Activated CD8-positive, alpha-beta memory T cell treated with anti-CD3 and anti-CD28 coated beads for 24 hours (primary cell): ENCODE data around the gene GSPT1.
"Not testable (repeated sequence)": the region's sequence is repeated elsewhere in the genome, so short reads cannot be mapped to it uniquely, and the experiment has no call there.

ENCODE experiments used
- DNase-seq: peaks from one replicate; pipeline ENCODE4 v3.0.0-alpha.2; 2020

The GSPT1 gene

DNA sequence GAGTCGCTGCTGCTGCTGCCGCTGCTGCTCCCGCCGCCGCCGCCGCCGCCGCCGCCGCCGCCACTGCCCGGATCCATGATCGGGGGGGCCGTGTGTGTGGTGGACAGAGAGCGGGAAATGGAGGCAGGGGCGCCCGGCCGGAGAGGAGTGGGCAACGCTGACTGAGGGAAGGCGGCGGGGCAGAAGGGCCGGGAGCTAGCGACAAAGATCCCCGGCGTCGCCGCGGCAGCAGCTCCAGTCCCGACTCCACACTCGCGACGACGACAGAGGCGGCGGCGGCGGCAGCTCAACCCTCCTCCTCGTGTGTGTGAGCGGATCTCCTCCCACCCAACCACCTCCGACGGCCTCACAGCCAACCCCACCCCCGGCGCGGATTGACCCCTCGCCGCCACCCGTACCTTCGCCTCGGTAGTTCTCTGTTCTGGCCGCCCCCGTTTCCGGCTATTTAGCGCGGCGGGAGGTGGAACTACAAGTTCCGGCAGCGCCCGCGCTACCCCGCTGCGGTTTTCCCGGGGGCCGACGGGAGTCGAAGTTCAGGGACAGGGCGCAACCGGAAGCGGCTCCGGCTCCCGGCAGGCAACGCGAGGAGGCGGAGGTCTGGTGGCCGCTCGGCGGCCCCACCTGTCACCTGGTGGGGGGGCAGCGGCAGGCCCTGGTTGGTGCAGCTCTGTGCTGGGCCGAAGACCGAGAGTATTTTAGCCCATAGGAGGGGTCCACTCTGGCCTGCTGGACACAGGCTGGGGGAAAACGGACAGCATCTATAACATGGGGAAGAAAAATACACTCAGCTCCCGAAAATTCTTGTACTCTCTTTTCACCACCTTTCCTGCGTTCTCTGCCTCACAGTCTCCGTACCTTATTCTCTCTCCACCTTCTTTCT is at the start of gene GSPT1:
TSS of gene GSPT1 (minus strand) at position 313 of the 880 bp plus-strand sequence. CDS start at position 77, 236 bp downstream.
- peak; percentile 99 for DNase-seq

DNA sequence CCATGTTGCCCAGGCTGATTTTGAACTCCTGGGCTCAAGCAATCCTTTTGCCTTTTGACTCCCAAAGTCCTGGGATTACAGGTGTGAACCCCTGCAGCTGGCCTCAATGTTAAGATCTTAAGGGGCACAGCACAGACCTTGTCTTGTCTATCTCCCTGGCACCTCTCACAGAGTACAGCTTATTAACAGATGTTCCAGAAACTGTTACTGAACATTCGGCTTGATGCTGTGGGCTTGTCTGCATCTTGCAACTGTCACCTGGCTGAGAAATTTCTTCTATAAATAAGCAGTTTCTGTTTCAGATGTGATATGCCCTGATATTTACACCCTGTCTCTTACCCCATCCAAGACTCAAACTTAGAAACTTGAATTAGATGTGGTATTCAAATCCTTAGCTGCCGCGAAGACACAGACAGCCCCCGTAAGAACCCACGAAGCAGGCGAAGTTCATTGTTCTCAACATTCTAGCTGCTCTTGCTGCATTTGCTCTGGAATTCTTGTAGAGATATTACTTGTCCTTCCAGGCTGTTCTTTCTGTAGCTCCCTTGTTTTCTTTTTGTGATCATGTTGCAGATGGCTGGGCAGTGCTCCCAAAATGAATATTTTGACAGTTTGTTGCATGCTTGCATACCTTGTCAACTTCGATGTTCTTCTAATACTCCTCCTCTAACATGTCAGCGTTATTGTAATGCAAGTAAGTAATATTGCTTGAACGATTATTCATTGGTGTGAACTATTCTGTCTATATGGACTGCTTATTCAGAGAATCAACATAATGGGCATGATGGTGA is 49.2 kb upstream of the GSPT1 start, which contains the start of gene TNFRSF17:
TSS of gene TNFRSF17 (plus strand) at position 450 of the 791 bp plus-strand sequence. CDS start at position 565, 115 bp downstream.
- no peak for DNase-seq

DNA sequence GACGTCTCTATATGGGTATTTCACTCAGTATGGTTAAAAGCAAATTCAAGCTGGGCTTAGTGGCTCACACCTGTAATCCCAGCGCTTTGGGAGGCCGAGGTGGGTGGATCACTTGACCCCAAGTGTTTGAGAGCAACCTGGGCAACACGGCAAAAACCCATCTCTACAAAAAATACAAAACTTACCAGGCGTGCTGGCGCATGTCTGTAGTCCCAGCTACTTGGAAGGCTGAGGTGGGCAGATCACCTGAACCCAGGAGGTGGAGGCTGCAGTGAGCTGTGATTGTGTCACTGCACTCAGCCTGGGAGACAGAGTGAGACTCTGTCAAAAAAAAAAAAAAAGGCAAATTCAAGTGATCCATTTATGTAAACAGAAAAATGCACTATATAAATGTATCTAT is 48.0 kb upstream of the GSPT1 start:
- no peak for DNase-seq

DNA sequence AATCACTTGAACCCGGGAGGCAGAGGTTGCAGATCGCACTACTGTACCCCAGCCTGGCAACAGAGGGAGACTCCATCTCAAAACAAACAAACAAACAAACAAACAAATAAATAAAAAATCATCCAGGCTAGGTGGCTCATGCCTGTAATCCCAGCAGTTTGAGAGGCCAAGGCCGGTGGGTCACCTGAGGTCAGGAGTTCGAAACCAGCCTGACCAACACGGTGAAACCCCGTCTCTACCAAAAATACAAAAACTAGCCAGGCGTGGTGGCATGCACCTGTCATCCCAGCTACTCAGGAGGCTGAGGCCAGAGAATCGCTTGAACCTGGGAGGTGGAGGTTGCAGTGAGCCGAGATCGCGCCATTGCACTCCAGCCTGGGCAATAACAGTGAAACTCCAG is 47.2 kb upstream of the GSPT1 start:
- DNase-seq, result not testable (repeated sequence)

DNA sequence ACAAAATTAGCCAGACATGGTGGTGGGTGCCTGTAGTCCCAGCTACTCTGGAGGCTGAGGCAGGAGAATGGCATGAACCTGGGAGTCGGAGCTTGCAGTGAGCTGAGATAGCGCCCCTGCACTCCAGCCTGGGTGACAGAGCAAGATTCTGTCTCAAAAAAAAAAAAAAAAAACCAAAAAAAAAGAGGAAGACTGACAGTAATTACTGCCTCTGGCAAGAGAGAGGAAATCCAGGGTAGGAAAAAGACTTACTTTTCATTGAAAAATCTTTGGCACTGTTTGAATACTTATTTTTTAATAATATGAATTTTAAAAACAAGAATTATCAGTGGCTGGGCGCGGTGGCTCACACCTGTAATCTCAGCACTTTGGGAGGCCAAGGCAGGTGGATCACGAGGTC is 46.7 kb upstream of the GSPT1 start:
- not testable (repeated sequence) for DNase-seq

DNA sequence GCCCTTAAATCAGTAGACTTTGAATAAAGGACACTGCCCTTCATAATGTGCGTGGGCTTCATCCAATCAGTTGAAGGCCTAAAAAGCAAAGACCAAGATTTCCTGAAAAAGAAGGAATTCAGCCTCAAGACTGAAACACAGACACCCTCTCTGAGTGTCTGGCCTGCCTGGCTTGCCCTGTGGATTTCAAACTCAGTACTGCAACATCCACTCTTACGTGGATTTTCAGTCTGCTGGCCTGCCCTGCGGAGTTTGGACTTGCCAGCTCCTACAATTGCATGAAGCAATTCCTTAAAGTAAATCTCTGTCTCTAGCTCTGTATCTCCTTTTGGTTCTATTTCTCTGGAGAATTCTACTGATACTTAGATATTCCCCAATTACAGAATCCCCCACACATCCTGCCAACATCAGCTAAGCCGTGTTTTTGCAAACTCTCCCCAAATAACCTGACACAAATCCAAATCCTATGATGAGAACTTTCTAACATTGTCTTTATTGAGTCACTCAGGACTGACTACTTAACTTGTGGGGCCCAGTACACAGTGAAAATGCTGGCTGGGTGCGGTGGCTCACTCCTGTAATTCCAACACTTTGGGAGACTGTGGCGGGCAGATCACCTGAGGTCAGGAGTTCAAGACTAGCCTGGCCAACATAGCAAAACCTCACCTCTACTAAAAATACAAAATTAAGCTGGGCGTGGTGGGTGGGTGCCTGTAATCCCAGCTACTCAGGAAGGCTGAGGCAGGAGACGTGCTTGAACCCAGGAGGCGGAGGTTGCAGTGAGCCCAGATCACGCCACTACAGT is 42.0 kb upstream of the GSPT1 start:
- DNase-seq, result no peak

DNA sequence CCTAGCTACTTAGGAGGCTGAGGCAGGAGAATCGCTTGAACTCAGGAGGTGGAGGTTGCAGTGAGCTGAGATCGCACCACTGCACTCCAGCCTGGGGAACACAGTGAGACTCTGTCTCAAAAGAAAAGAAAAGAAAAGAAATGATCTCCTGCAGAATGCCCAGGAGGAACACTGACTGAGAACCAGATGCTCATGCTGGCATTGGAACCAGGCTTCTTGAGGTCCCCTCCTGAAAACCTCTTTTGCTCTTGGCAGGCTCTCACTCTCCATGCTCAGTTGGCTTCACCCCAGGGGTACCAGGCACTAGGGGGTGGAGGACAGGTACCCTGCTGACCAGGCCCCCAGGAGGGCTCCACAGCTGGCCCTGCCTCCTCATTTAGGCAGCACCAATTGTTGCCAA is 40.8 kb upstream of the GSPT1 start:
- no peak for DNase-seq

DNA sequence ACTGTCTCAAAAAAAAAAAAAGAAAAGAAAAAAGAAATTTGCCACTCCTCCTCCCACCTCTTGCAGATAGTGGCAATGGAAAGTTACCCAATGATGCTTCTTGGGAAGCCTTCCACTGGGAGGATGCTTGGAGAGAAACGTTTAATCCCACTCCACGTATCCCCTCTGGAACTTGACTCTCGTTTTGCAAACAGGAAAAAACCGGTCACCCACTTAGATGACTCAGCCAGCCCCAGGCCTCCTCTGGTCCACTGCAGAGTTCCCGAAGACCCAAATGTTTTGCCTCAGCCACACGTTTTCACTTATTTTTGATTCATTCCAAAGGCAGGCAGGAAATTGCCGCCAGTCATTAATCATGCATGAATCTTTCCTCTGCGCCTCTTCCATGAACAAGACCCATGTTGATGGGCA is 40.0 kb upstream of the GSPT1 start:
- no peak for DNase-seq

DNA sequence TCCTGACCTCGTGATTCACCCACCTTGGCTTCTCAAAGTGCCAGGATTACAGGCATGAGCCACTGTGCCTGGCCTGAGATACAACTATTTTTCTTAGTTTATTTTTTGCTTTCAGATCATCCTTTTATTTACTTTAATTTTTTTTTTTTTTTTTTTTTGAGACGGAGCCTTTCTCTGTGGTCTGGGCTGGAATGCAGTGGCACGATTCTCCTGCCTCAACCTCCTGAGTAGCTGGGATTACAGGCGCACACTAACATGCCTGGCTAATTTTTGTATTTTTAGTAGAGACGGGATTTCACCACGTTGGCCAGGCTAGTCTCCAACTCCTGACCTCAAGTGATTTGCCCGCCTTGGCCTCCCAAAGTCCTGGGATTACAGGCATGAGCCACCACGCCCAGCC is 37.8 kb upstream of the GSPT1 start:
- DNase-seq, result not testable (repeated sequence)

DNA sequence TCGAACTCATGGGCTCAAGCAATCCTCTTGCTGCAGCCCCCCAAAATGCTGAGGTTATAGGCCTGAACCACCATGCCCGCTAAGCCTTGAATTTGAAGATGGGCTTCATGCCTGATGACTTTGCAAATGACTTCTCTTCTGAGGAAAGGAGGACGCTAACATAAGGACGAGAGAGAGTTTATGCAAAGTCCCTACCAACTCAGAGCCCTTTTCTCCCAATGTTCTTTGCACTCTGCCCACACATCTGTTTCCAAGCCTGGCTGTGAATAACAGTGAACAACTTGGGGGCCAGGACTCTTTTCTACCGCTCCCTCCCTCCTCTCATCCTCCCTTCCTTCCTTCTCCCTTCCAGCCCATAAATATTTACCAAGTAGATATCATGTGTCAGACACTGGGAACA is 34.6 kb upstream of the GSPT1 start:
- no peak for DNase-seq

DNA sequence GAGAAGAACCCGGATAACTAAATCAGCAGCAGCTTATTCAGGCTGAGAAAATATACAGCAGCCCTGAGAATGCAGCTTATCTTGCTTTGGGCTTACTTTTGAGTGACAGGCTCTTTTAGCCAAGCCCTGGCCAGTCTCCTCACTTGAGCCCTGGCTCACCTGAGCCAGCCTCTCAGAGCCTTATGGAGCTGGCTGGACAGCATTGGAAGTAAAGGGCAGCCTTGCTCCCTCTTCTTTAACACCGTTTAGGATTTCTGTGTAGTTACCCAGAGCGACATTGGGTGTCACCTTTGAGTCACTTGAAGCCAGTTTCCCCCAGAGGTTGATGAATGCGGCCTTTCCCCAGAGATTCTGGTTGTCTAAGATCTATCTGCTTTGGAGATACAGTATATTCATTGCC is 33.8 kb upstream of the GSPT1 start:
- DNase-seq, result no peak

DNA sequence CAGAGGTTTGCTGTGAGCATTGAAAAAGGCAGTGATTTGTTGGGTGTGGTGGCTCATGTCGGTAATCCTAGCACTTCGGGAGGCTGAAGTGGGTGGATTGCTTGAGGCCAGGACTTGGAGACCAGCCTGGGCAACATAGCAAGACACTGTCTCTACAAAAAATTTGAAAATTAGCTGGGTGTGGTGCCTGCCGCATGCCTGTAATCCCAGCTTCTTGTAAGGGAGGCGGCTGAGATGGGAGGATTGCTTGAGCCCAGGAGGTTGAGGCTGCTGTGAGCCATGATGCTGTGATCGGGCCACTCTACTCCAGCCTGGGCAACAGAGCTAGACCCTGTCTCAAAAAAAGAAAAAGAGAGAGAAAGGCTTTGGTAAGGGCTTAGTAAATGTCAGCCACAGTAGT is 33.1 kb upstream of the GSPT1 start:
- no peak for DNase-seq

DNA sequence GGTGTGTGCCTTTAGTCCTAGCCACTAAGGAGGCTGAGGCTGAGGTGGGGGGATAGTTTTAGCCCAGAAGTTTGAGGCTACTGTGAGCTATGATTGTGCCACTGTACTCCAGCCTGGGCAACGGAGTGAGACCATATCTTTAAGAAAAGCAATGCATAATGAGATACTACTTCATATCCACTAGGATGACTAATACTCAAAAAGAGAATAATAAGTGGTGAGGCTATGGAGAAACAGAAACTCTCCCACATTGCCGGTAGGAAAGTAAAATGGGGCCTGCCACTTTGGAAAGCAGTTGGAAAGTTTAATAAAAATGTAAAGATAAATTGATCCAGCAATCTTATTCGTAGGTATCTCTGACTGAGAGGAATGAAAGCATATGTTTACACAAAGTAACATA is 30.7 kb upstream of the GSPT1 start:
- DNase-seq, result no peak

DNA sequence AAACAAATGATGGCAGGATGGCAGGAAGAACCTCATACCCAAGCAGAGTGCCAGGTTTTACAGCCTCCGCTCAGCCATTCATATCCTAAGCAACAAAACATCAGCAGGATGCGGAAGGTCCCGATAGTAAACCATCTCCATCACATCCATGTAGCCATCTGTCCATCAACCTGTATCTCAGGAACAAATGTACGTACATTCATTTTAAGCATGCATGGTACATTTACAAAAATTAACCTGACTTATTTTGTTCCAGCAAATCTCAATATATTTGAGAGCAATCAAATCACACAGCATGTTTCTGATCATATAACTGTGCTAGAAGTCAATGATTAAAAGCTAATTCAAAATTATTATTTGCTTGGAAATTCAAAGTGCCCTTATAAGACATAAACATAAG is 26.2 kb upstream of the GSPT1 start, which contains the start of gene NPIPB2:
TSS of gene NPIPB2 (minus strand) at position 101 of the 400 bp plus-strand sequence. CDS start at position 101, 0 bp downstream.
- DNase-seq, result not testable (repeated sequence)

DNA sequence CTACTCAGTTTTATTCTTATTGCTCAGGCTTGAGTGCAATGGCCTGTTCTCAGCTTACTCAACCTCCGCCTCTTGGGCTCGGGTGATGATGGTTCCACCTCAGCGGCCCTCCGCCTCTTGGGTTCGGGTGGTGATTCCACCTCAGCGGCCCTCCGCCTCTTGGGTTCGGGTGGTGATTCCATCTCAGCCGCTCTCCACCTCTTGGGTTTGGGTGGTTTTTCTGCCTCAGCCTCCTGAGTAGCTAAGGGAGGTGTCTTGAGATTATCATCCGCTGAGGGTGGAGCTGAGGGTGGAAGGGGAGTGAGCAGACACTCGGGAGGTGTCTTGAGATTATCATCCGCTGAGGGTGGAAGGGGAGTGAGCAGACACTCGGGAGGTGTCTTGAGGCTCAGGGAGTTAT is 11.6 kb upstream of the GSPT1 start:
- DNase-seq, result not testable (repeated sequence)

DNA sequence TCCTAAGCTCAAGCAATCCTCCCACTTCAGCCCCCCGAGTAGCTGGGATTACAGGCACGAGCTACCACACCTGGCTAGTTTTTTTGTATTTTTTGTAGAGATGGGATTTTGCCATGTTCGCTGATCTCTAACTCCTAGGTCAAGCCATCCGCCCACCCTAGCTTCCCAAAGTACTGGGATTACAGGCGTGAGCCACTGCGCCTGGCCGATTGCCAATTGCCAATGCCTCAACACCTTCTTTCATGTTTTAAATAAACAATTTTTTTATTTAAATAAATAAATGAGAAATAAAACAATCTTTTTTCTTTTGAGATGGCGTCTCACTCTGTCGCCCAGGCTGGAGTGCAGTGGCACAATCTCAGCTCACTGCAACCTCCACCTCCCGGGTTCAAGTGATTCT is 8.3 kb upstream of the GSPT1 start:
- not testable (repeated sequence) for DNase-seq

DNA sequence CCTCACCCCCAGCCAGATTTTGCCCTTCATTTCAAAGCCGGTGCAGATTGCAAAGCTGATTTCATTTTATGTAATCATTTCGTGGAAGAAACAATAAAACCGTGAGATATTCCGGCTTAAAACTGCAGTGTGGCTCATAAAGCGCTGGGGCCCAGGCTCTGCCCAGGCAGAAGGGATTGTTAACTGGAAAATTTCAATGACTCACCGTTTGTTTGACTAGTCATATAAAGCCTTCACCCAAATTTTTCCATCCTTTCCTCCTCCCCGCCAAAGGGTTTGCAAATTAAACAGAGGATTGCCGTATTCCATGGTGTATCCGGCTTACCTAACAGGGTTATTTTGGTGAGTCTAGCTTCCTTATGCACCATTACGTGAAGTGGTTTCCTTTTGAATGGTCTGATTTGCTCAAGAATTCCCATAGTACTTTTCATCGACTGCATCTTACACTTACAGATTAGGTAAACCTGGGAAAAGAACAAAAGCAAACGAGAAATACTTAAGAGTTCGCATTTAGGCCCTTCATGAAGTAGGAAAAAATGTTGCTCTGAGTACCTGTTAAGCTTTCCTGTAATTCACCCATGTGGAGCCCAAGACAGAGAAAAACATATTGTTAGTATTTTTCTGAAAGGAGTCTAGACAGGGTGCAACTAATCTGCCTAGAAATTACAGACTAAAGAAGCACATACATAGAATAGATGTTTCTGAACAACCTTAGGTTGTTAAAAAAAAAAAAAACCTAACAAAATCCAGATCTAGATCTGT is 949 bp upstream of the GSPT1 start:
- no peak for DNase-seq

DNA sequence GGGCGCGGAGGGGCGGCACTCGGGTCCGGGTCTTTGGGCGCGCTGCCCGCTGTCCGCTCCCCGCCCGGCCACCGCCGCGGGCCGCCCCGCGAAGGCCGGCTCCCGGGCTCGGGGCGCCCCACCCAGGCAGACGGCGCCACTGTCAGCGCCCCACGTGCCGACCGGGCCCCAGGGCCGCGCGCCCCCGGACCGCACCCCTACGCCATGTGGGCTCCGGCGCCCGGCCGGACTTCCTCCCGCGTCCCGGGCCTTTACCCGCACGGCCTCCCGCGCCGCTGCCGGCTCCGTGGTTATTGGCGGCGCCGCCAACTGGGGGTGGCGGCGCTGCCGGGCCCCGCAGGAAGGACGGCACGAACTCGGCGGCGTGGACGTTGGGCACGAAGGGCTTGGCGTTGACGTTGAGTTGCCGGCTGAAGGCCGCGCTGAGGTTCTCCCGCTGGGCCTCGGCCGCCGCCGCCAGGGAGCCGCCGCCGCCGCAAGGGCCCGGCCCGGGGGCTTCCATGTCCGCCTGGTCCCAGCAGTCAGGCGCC is 577 bp downstream of the GSPT1 start:
- no peak for DNase-seq

DNA sequence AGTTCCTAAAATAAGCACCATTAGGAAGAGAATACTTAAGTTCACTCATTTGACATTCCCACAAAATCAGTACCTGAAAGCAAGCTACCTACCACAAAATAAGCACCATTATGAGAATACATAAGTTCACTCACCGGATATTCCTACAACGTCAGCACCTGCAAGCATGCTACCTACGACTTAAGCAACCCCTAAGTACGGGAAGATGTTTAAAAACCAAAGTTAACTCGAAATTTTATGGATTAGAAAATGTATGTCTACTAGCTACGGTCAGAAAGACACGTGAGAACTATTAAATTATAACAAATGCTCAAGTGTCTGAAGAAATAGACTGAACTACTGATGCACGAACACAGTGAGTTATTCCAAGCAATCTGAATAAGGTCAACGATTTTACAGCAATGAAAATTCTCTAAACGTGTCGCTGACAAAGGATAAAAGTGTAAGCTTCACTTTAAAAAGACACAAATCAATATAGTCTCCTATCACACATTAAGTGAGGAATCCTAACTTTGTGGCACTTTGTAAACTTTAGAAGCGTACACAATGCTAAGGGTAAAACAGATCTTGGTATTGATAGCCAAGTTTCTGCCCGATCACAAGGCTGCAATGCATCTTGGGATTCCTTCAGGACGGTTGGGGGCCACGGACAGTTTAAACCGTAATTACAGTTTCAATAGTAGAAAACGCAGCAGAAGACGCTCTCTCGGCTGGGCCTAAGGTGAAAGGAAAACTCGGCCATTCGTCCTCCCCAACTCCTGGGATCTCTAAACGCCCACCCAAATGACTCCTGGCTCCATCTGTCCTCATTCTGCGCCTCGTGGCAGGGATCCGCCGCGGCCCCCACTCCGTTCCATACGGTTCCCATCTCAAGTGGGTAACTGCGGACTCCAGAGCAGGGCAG is 1.3 kb downstream of the GSPT1 start:
- peak; percentile 75 for DNase-seq

DNA sequence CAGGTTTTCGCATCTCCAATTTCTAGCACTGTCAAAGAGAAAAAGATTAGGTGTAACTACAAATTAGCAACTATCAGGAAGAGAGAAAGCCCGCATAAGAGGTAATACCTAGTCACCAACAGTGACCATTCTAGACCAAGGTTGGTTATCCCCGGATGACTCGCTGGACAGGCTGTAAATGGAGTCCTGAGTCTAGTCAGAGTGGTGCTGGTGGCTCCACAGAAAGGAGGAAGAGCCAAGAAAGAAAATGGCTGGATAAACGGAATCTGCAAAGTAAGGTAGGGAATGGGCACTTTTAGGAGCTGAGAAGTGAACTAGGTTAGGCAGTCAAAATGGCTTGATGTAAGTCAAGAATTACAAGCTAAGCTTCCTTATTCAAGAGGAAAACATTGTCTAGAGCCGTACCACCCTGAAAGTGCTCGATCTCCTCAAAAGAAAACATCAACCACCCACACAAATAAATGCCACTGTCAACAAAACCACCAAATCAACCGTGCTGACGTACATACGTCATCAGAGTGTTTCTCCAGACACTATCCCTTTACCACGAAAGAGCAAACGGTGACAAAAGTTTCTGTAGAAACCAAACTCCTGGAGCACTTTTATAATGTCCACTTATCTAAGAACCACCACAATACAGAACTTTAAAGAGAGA is 2.2 kb downstream of the GSPT1 start:
- DNase-seq, result no peak
